SK-N-SH (cell line): ENCODE data around the gene DCAF5.

Experiments used
- GATA2 ChIP-seq: sonication (generic); formaldehyde crosslinking; IDR thresholded peaks from 2 replicates; pipeline ENCODE4 v1.5.0; 2020; ENCODE audit warnings: mild to moderate bottlenecking, missing genetic modification reagents
- JUND ChIP-seq: IDR thresholded peaks from 2 replicates; pipeline ENCODE4 v1.4.0; 2012
- NFIC ChIP-seq: IDR thresholded peaks from 2 replicates; pipeline ENCODE4 v1.4.0; 2012; ENCODE audit warnings: borderline replicate concordance
- RAD21 ChIP-seq: IDR thresholded peaks from 2 replicates; pipeline ENCODE4 v1.6.1; 2012; ENCODE audit warnings: mild to moderate bottlenecking, low read length
- RCOR1 ChIP-seq: fragments of 150-350 bp; IDR thresholded peaks from 2 replicates; pipeline ENCODE4 v1.6.1; 2017; ENCODE audit warnings: antibody characterized with exemption, low read length
- REST ChIP-seq: IDR thresholded peaks from 2 replicates; pipeline ENCODE4 v1.6.1; 2012; ENCODE audit warnings: mild to moderate bottlenecking, low read depth, low read length, moderate library complexity
- RFX5 ChIP-seq: IDR thresholded peaks from 2 replicates; pipeline ENCODE4 v1.6.1; 2012; ENCODE audit warnings: mild to moderate bottlenecking, improper control_type of control experiment, low read length
- RXRA ChIP-seq: IDR thresholded peaks from 2 replicates; pipeline ENCODE4 v1.4.0; 2012; ENCODE audit warnings: low read depth, mild to moderate bottlenecking, borderline replicate concordance
- USF2 ChIP-seq: fragments of 150-350 bp; IDR thresholded peaks from 2 replicates; pipeline ENCODE4 v1.6.1; 2017; ENCODE audit warnings: antibody characterized with exemption, low read length, low read depth, borderline replicate concordance
- YY1 ChIP-seq: IDR thresholded peaks from 2 replicates; pipeline ENCODE4 v1.4.0; 2012; ENCODE audit warnings: low read depth, mild to moderate bottlenecking
- TF ChIP-seq, protein P1 (sequence below): fragments of 200-600 bp; sonication (generic); IDR thresholded peaks from 2 replicates; pipeline ENCODE4 v1.6.1; 2017; ENCODE audit warnings: antibody characterized with exemption, mild to moderate bottlenecking, moderate library complexity

DNA sequence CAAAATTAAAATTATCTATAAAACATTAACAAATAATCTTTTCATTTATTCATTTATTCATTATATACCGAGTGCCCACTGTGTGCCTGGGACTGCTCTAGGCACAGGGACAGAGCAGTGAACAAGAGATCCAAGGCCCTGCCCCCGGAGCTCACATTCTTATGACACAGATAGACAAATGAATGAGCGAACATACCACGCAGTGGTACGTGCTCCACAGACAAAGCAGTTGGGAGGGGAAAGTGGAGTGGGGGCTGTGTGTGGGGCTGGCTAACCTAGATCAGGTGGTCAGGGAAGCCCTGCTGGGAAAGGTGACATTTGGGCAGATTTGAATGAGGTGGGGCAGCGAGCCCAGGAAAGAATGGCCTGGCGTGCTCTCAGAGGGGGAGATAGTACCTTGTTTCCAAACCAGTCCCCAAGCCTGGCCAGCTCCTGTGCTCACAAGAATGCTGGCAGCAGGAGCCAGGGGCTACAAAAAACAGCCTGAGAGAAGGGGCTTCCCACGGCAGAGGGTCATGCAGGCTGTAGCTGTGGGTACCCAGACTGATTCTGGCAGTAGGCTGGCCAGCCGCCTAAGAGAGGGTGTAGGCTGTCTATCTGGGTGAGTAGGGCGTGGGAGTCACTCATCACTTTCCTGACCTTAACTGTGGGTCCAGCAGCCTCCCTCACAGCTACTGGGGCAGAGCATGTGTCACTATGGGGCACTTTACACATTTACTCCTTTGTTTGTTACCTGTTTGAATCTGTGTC lies 116.0 kb downstream of the DCAF5 start:
- TF ChIP-seq RAD21 (no peak), RXRA (no peak), RCOR1 (no peak), NFIC (no peak), RFX5 (no peak), USF2 (no peak), JUND (no peak), GATA2 (CRISPR knock-in tag) (no peak), YY1 (no peak), REST (no peak)
- TF ChIP-seq, protein P1, sequence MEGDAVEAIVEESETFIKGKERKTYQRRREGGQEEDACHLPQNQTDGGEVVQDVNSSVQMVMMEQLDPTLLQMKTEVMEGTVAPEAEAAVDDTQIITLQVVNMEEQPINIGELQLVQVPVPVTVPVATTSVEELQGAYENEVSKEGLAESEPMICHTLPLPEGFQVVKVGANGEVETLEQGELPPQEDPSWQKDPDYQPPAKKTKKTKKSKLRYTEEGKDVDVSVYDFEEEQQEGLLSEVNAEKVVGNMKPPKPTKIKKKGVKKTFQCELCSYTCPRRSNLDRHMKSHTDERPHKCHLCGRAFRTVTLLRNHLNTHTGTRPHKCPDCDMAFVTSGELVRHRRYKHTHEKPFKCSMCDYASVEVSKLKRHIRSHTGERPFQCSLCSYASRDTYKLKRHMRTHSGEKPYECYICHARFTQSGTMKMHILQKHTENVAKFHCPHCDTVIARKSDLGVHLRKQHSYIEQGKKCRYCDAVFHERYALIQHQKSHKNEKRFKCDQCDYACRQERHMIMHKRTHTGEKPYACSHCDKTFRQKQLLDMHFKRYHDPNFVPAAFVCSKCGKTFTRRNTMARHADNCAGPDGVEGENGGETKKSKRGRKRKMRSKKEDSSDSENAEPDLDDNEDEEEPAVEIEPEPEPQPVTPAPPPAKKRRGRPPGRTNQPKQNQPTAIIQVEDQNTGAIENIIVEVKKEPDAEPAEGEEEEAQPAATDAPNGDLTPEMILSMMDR, result no peak
